ENCODE measurements around the gene SLC32A1. TPM values are rescaled to one million over a fixed set of nuclear protein-coding genes. Genes with fewer than 3 reads are reported as not detected.

Gene SLC32A1
- total RNA-seq, 4 donors from 2014 or later, result not detected

DNA sequence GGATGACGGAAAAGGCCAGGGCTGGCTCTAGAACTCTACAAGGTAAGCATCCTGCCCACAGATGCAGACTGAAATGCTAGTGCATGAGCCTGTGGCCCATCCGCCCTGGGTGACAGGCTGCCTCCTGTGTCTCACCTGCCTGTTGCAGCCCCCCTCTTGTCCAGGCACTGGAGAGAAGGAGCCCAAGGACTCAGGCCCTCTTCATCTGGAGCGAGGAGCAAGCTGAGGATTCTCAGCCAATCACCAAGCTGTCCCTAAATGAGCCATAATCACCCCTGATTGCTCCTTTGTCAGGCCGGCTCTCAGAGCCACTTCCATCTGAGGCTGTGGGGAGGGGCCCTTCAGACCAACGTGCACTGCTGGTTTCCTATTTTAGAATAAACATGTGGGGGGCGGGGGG lies 10.0 kb upstream of the SLC32A1 start:
- H3K36me3 ChIP-seq, result no peaks in the 10 kb centered on the region
- intact Hi-C loops (cut with DNase I; ENCODE audit: low total_unique reads), result no loop called here
- no peak for DNase-seq
- no peak overlapping the region for H3K27ac ChIP-seq
- H3K4me1 ChIP-seq, result no peaks in the 10 kb centered on the region
- no peak overlapping the region for H3K4me3 ChIP-seq
- no peaks in the 10 kb centered on the region for H3K9me3 ChIP-seq
- peaks cover 0 to 2% of the 10 kb centered on the region in 2 donors for H3K27me3 ChIP-seq
- TF ChIP-seq POLR2A (IDR thresholded peaks at IDR 0.05), result no peak
- TF ChIP-seq, protein P1, sequence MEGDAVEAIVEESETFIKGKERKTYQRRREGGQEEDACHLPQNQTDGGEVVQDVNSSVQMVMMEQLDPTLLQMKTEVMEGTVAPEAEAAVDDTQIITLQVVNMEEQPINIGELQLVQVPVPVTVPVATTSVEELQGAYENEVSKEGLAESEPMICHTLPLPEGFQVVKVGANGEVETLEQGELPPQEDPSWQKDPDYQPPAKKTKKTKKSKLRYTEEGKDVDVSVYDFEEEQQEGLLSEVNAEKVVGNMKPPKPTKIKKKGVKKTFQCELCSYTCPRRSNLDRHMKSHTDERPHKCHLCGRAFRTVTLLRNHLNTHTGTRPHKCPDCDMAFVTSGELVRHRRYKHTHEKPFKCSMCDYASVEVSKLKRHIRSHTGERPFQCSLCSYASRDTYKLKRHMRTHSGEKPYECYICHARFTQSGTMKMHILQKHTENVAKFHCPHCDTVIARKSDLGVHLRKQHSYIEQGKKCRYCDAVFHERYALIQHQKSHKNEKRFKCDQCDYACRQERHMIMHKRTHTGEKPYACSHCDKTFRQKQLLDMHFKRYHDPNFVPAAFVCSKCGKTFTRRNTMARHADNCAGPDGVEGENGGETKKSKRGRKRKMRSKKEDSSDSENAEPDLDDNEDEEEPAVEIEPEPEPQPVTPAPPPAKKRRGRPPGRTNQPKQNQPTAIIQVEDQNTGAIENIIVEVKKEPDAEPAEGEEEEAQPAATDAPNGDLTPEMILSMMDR (IDR thresholded peaks at IDR 0.05), result no peak

DNA sequence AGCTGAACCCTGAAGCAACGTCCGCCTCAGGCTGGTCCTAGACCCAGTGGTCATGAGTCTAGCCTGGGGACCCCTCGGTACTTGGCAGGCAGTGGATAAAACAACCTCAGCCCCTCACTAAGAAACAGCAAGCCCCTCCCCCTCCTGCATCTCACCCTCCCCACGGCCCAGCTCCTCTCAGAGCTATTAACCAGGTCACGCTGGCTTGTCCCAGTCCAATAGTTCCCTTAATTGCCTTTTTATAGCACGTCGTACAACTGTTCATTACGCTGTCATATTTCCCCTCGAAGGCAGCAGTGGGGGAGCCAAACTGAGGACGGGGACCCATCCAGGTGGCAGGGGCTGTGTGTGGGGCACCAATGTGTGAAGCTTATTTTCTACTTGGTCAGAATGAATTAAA lies 8.6 kb upstream of the SLC32A1 start:
- TF ChIP-seq, protein P1 (IDR thresholded peaks at IDR 0.05), result no peak
- no peak for TF ChIP-seq POLR2A (IDR thresholded peaks at IDR 0.05)
- Histone ChIP-seq H3K4me1 (no peaks in the 10 kb centered on the region), H3K27ac (no peak overlapping the region), H3K27me3 (peaks cover 0 to 3% of the 10 kb centered on the region in 2 donors), H3K9me3 (no peaks in the 10 kb centered on the region), H3K36me3 (no peaks in the 10 kb centered on the region), H3K4me3 (no peak overlapping the region)
- DNase-seq, result no peak
- intact Hi-C loops (cut with DNase I; ENCODE audit: low total_unique reads), result no loop called here

DNA sequence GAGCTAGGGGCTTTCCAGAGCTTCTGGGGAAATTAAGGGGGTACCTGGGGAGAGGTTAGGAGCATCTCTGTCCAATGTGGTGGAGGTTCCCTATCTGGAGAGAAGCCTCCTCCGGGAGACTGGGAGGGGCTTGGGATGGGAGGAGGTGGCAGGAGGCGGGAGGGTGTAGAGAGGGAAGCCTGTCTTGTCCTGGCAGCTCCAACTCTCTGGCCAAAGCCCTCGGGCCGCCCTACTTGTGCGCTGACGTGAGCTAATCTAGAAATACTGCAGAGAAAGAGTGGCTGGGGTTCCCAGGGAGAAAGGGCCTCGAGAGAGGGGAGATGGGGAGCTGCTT lies 1.6 kb upstream of the SLC32A1 start:
- no peak overlapping the region for H3K4me3 ChIP-seq
- peaks cover 10 to 34% of the 10 kb centered on the region in 2 donors for H3K27me3 ChIP-seq
- peaks cover 0 to 16% of the 10 kb centered on the region in 2 donors for H3K4me1 ChIP-seq
- intact Hi-C loops (cut with DNase I; ENCODE audit: low total_unique reads), result no loop called here
- no peaks in the 10 kb centered on the region for H3K36me3 ChIP-seq
- DNase-seq, result no peak
- no peak for TF ChIP-seq POLR2A (IDR thresholded peaks at IDR 0.05)
- TF ChIP-seq, protein P1 (IDR thresholded peaks at IDR 0.05), result no peak
- H3K9me3 ChIP-seq, result no peaks in the 10 kb centered on the region
- no peak overlapping the region for H3K27ac ChIP-seq

DNA sequence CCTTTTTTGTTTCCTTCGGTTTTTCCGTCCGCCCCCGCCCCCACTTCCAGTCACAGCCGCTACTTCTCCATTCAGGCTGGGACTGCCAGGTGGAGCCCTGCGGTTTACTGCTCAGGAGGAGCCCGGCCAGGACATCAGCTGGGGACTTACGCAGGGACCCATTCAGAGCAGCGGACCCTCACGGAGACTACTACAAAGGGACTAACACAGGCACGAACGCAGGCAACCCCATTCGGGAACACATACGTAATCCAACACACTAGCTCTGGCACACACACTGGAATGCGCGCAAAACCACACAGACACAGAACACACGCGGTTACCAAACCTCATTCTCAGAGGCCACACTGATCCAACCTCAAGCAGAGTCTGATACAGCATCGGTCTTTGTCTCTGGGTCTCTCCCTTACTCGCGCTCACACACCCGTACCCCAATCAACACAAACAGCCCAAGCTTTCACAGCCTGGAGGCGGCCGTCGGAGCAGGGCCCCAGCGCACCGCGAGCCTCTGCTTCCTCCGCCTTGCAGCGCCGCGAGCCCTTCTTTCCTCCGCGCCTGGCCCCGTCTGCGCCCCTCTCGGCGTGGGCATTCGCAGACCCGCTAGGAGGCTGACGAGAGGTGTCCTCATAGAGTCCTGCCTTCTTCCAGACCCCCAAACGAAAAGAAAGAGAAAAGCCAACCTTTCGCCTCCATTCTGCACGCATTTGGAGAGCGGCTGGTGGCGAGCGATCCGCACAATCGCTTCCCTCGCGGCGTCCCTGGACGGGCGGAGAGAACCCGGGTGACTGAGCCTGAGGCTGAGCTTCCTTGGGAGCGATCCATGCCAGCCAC lies 1.1 kb upstream of the SLC32A1 start:
- H3K9me3 ChIP-seq, result no peaks in the 10 kb centered on the region
- intact Hi-C loops (cut with DNase I; ENCODE audit: low total_unique reads), result no loop called here
- TF ChIP-seq, protein P1 (IDR thresholded peaks at IDR 0.05), result no peak
- no peak for TF ChIP-seq POLR2A (IDR thresholded peaks at IDR 0.05)
- no peak for DNase-seq
- H3K27me3 ChIP-seq, result peaks cover 10 to 39% of the 10 kb centered on the region in 2 donors
- no peak overlapping the region for H3K27ac ChIP-seq
- no peaks in the 10 kb centered on the region for H3K36me3 ChIP-seq
- H3K4me1 ChIP-seq, result peaks cover 0 to 16% of the 10 kb centered on the region in 2 donors
- H3K4me3 ChIP-seq, result no peak overlapping the region

DNA sequence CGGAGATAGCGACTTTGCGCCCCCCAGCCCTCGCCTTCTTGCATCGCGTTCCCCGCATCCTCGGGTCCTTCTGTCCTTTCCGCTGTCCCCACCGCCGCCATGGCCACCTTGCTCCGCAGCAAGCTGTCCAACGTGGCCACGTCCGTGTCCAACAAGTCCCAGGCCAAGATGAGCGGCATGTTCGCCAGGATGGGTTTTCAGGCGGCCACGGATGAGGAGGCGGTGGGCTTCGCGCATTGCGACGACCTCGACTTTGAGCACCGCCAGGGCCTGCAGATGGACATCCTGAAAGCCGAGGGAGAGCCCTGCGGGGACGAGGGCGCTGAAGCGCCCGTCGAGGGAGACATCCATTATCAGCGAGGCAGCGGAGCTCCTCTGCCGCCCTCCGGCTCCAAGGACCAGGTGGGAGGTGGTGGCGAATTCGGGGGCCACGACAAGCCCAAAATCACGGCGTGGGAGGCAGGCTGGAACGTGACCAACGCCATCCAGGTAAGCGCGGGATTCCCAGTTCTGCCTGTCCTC lies 401 bp downstream of the SLC32A1 start:
- Histone ChIP-seq H3K4me1 (peaks cover 0 to 16% of the 10 kb centered on the region in 2 donors), H3K27me3 (peaks cover 14 to 51% of the 10 kb centered on the region in 2 donors), H3K27ac (no peak overlapping the region), H3K4me3 (no peak overlapping the region), H3K9me3 (no peaks in the 10 kb centered on the region), H3K36me3 (no peaks in the 10 kb centered on the region)
- no peak for DNase-seq
- intact Hi-C loops (cut with DNase I; ENCODE audit: low total_unique reads), result no loop called here
- TF ChIP-seq, protein P1 (IDR thresholded peaks at IDR 0.05), result no peak
- no peak for TF ChIP-seq POLR2A (IDR thresholded peaks at IDR 0.05)
